LHCN-M2 (cell line): Measurements from ENCODE around the gene SPATS2. TPM values are rescaled to one million over a fixed set of nuclear protein-coding genes. Genes with fewer than 3 reads are reported as not detected.
"Not testable (repeated sequence)": the region's sequence is repeated elsewhere in the genome, so short reads cannot be mapped to it uniquely, and the experiment has no call there.

Experiments used
- DNase-seq: peaks from one replicate; pipeline ENCODE4 v3.0.0-alpha.2; 2012; ENCODE audit warnings: low read depth
- total RNA-seq: library from RNA; depleted of rRNA; stranded (reverse); fragments of >200 nt; gene quantifications from 2 replicates; pipeline ENCODE4 v1.2.3, GENCODE V29; 2014

Gene SPATS2
- total RNA-seq, 1 experiment from 2014 or later: 27.6 TPM

DNA sequence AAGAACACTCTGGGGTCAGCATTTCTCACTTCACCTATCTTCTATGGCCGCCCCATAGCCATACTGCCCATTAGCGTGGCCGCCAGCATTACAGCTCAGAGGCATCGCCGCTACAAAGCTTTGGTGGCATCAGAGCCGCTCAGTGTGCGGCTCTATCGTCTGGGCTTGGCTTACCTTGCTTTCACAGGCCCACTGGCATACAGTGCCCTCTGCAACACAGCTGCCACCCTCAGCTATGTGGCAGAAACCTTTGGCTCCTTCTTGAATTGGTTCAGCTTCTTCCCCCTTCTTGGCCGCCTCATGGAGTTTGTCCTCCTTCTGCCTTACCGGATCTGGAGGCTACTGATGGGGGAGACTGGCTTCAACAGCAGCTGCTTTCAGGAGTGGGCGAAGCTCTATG lies 18.0 kb upstream of the SPATS2 start:
- DNase-seq: no peak

GRCh38 chr12:49352351-49352750 lies 14.9 kb upstream of the SPATS2 start:
- no peak for DNase-seq

- no peak for DNase-seq
These were observed 11.3 kb upstream of the SPATS2 start for GRCh38 chr12:49355913-49356312.

- DNase-seq: peak; percentile 66
These were observed 10.1 kb upstream of the SPATS2 start for GRCh38 chr12:49357103-49357678.

- peak; percentile 69 for DNase-seq
These were observed 8.7 kb upstream of the SPATS2 start for GRCh38 chr12:49358483-49359141.

DNA sequence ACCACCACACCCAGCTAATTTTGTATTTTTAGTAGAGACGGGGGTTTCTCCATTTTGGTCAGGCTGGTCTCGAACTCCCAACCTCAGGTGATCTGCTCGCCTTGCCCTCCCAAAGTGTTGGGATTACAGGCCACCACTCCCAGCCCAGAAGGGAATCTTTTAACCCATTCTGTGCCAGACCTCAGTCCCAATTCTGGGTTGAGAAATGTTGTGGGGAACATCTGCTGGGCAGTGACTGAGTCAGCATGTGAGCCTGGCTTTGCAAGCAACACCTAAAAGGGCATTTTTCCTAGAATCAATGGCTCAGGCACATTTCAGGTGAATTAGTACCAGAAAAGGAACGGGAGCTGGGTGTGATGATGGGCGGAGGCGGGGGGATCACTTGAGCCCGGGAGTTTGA lies 7.6 kb upstream of the SPATS2 start:
- DNase-seq: no peak

- no peak for DNase-seq
These were observed 5.2 kb upstream of the SPATS2 start for GRCh38 chr12:49362077-49362476.

GRCh38 chr12:49364989-49365388 lies 2.3 kb upstream of the SPATS2 start:
- peak; percentile 87 for DNase-seq

DNA sequence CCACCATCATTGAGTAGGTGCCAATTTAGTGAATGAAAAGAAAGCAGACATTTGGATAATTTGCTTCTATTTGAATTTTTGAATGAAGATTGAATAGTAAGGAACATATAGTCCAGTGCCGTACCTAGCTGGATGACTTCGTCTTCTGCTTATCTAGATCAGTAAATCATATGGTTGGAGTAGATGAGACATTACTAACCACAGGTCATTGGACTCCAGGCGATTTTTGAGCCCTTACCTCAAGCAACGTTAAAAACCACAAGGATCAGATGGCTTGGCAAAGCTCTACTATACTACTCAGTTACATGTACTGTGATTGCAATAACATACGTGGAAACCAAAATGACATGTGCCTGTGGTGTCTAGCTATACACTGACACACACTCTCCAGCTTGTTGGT lies 1.7 kb upstream of the SPATS2 start:
- peak; percentile 76 for DNase-seq

- no peak for DNase-seq
These were observed 1.1 kb upstream of the SPATS2 start for GRCh38 chr12:49366096-49366651.

DNA sequence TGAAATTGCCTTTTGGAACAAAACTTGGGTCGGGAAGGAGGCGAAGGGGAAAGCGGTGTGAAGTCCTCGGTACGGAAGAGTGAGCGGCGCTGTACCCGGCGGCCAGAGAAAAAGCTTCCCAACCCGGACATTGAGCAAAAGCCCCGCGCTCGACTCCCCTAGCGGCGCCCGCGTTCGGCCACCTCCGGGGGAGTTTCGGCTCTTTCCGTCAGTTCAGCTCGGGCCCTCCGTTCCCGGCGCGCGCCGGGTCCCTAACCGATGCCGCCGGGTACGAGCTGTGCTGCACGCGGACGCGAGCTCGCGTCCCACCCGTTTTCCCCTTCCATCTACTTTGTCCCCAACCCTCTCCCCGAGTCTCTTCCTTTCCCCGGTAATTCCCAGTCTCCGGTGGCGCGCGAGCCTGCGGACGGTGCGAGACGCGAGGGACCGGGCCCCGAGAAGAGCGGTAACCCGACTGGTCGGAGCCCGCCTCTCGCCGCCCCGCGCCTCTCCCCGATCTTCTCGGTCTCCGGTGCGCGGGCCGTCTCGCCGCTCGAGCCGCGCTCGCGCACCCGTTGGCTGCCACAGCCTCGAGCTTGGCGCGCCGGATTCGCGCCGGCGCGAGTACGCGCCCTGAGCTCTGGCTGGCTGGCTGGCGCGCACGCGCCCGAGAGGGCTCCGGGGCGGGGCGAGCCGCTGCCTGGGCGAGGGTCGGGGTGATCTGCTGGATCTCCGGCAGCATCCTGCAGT lies 446 bp upstream of the SPATS2 start:
- DNase-seq: peak; percentile 94

GRCh38 chr12:49368240-49368600 lies 958 bp downstream of the SPATS2 start:
- DNase-seq: no peak

- DNase-seq: peak; percentile 68
These were observed 2.3 kb downstream of the SPATS2 start for GRCh38 chr12:49369411-49370145.

DNA sequence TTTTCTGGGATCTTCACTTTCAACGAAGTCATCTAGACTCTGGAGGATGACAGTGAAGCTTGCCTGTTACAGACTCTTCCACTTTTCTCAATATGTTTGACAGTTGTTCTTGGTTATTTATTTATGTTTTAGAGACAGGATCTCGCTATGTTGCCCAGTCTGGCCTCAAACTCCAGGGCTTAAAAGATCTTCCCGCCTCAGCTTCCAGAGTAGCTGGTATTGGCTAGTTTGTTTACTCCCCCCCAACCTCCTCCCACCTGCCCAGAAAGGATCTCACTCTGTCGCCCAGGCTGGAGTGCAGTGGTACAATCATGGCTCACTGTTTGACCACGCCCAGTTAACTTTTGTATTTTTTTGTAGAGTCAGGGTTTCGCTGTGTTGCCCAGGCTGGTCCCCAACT lies 3.3 kb downstream of the SPATS2 start:
- DNase-seq: no peak

- DNase-seq: no peak
These were observed 8.1 kb downstream of the SPATS2 start for GRCh38 chr12:49375406-49375805.

GRCh38 chr12:49377386-49377785 lies 10.1 kb downstream of the SPATS2 start:
- no peak for DNase-seq

GRCh38 chr12:49380184-49380583 lies 12.9 kb downstream of the SPATS2 start:
- DNase-seq: not testable (repeated sequence)

DNA sequence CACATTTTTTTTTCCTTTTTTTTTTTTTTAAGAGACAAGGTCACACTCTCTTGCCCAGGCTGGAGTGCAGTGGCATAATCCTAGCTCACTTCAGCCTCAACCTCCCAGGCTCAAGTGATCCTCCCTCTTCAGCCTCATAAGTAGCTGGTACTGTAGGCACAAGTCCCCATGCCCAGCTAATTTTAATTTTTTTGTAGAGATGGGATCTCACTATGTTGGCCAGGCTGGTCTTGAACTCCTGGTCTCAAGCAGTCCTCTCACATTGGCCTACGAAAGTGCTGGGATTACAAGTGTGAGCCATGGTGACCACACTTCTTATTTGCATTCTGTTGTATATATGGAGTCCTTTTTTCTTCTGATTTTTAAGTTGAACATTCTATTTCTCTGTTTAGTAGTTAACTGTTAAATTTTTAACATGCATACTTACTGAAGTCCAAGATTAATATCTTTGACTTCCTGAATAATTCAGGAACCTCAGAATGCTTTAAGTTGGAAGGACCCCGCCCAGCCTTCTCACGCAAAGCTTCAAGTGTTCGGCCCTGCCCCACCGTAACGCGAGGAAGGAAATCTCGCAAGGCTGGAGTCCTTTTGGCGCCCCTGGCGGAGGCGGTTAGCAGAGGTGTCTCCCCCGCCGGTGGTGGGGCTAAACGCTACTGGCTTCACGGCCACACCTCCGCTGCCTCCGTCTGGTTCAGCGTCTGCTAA lies 21.6 kb downstream of the SPATS2 start:
- DNase-seq: no peak

- no peak for DNase-seq
These were observed 22.1 kb downstream of the SPATS2 start for GRCh38 chr12:49389387-49389703.

- DNase-seq: no peak
These were observed 29.7 kb downstream of the SPATS2 start for GRCh38 chr12:49397000-49397399.

DNA sequence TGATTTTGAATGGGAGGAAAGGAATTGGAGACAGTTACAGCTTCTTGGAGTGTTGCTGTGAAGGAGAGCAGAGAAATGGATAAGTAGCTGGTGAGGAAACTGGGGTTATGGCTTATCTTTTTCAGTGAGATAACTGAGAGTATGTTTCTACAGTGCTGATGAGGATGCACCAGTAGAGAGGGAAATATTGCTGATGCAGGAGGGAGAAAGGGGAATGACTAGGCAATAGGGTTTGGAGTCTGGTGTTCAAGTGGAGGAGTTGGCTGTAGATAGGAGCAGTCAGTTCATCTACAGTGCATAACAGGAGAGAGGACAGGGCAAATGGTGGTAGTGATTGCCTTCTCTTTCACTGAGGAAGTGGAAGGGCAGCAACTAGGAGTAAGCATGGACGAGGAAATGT lies 33.0 kb downstream of the SPATS2 start:
- DNase-seq: no peak
